Gastroesophageal sphincter (tissue), 4 donors: Measurements from ENCODE around the gene IL23R. TPM values are rescaled to one million over a fixed set of nuclear protein-coding genes. Genes with fewer than 3 reads are reported as not detected.
A peak's percentile ranks its signal among the peaks of the same experiment; 100 is the strongest.

Source experiments
- ATAC-seq: fragments of 150-250 bp; one replicate; pipeline ENCODE4 v1.9.1; 2016; ENCODE audit warnings: mild to moderate bottlenecking, moderate library complexity
- H3K27ac ChIP-seq, 4 donors: fragments of 200-600 bp; sonication (generic) in 3 of 4; 1 replicate in 3 of 4; 2 replicates in 1 of 4; pipeline ENCODE4 v1.5.1; 2016 to 2019
- H3K27me3 ChIP-seq: fragments of 200-600 bp; sonication (generic); one replicate; pipeline ENCODE4 v1.5.1; 2019
- H3K36me3 ChIP-seq, 2 donors: fragments of 200-600 bp; sonication (generic); one replicate each; pipeline ENCODE4 v1.5.1; 2019; ENCODE audit warnings: control low read depth in 1 of 2
- H3K4me1 ChIP-seq, 3 donors: fragments of 200-600 bp; sonication (generic); 1 replicate in 2 of 3; 2 replicates in 1 of 3; pipeline ENCODE4 v1.5.1; 2016 to 2019; ENCODE audit warnings: control low read depth in 2 of 3
- H3K4me3 ChIP-seq, 2 donors: fragments of 200-600 bp; sonication (generic); one replicate each; pipeline ENCODE4 v1.5.1; 2019; ENCODE audit warnings: mild to moderate bottlenecking in 1 of 2, moderate library complexity in 1 of 2
- H3K9me3 ChIP-seq, 3 donors: fragments of 200-600 bp; sonication (generic); one replicate each; pipeline ENCODE4 v1.5.1; 2017 to 2019; ENCODE audit warnings: control low read depth in 2 of 3
- EP300 ChIP-seq: sonication (generic); formaldehyde crosslinking; IDR thresholded peaks from one replicate; pipeline ENCODE4 v1.6.1; 2017; ENCODE audit warnings: antibody characterized with exemption, mild to moderate bottlenecking
- POLR2A ChIP-seq, 2 donors: fragments of 450-650 bp; IDR thresholded peaks; one replicate each; pipeline ENCODE4 v1.6.1; 2017; ENCODE audit warnings: antibody characterized with exemption in 2 of 2, mild to moderate bottlenecking in 2 of 2, moderate library complexity in 1 of 2
- POLR2AphosphoS5 ChIP-seq: sonication (generic); formaldehyde crosslinking; IDR thresholded peaks from one replicate; pipeline ENCODE4 v1.6.1; 2017; ENCODE audit warnings: antibody characterized with exemption
- WGBS, 2 donors: methylation state at CpG; one replicate each; pipeline ENCODE4 v1.1.5; 2018; ENCODE audit warnings: low coverage in 1 of 2; 5-methylcytosine and 5-hydroxymethylcytosine counted together
- small RNA-seq, 4 donors: library from RNA; depleted of rRNA; stranded (forward); fragments of <200 nt; gene quantifications; one replicate each; pipeline ENCODE3, GENCODE V24; 2016
- total RNA-seq, 4 donors: library from RNA; depleted of rRNA; stranded (reverse); fragments of >200 nt; gene quantifications; one replicate each; pipeline ENCODE4 v1.1.0, GENCODE V29; 2016
- TF ChIP-seq, protein P1 (sequence below), 4 experiments: fragments of 200-600 bp in 2 of 4; fragments of 450-650 bp in 2 of 4; sonication (generic) in 1 of 4; IDR thresholded peaks; one replicate each; pipeline ENCODE4 v1.5.1; 2017 to 2019; ENCODE audit warnings: antibody characterized with exemption in 4 of 4, mild to moderate bottlenecking in 2 of 4, moderate library complexity in 2 of 4

Gene IL23R
- total RNA-seq, 4 donors from 2014 or later = not detected

DNA sequence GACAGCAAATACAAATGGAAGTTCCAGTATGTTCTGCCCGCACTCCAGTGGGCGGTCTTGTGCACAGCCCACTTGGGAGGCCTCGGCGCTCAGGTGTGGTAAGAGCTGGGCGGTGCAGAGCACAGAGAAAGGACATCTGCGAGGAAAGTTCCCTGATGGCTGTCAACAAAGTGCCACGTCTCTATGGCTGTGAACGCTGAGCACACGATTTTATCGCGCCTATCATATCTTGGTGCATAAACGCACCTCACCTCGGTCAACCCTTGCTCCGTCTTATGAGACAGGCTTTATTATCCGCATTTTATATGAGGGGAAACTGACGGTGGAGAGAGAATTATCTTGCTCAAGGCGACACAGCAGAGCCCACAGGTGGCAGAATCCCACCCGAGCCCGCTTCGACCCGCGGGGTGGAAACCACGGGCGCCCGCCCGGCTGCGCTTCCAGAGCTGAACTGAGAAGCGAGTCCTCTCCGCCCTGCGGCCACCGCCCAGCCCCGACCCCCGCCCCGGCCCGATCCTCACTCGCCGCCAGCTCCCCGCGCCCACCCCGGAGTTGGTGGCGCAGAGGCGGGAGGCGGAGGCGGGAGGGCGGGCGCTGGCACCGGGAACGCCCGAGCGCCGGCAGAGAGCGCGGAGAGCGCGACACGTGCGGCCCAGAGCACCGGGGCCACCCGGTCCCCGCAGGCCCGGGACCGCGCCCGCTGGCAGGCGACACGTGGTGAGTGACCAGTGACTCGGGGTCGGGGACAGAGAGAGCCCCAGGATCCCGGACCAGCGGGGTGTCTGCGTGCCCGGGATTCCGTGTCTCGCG is 141.2 kb downstream of the IL23R start, which contains the start of gene IL12RB2:
IL12RB2 (plus strand) TSS at position 623 of the 810 bp plus-strand sequence. CDS start 12,496 bp downstream, outside the sequence.
- H3K27me3 ChIP-seq = peaks cover 27% of the 10 kb centered on the region
- no peaks in the 10 kb centered on the region for H3K9me3 ChIP-seq
- peak; percentile 39 for ATAC-seq
- no peak within 1 kb of the TSS for H3K27ac ChIP-seq
- peaks cover 0 to 15% (median 0%) of the 10 kb centered on the region in 3 donors for H3K4me1 ChIP-seq
- H3K4me3 ChIP-seq = peak within 1 kb of the TSS in 1 of 2 donors; percentile 52
- 13% methylated on average over 14 of the region's 75 CpGs; no CpG with 5 or more reads in 1 of the 2 donors for WGBS, 2 donors
- H3K36me3 ChIP-seq = no peaks in the 10 kb centered on the region
- TF ChIP-seq POLR2AphosphoS5 = no peak
- no peak for TF ChIP-seq POLR2A (IDR thresholded peaks at IDR 0.05)
- no peak for TF ChIP-seq EP300
- TF ChIP-seq, protein P1, sequence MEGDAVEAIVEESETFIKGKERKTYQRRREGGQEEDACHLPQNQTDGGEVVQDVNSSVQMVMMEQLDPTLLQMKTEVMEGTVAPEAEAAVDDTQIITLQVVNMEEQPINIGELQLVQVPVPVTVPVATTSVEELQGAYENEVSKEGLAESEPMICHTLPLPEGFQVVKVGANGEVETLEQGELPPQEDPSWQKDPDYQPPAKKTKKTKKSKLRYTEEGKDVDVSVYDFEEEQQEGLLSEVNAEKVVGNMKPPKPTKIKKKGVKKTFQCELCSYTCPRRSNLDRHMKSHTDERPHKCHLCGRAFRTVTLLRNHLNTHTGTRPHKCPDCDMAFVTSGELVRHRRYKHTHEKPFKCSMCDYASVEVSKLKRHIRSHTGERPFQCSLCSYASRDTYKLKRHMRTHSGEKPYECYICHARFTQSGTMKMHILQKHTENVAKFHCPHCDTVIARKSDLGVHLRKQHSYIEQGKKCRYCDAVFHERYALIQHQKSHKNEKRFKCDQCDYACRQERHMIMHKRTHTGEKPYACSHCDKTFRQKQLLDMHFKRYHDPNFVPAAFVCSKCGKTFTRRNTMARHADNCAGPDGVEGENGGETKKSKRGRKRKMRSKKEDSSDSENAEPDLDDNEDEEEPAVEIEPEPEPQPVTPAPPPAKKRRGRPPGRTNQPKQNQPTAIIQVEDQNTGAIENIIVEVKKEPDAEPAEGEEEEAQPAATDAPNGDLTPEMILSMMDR (IDR thresholded peaks at IDR 0.05) = no peak

DNA sequence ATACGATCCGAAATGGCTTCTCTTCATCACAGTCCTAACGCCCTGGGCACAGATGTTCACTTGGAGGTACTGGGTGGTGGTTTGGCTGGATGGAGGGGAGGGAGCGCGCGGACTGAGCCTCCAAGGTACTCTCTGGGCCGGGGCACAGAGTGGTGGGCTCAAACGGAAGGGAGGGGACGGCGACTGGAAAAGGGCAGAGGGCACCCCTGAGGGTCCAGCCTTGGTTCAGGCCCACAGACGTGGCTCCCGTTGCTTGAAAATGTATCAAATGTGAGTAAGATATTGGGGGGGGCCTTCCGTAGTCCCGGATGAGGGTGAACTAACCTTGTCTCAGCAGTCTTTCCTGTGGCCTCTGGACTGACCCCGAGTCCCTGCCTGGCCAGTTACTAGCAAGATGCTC is 141.9 kb downstream of the IL23R start:
- no peaks in the 10 kb centered on the region for H3K36me3 ChIP-seq
- H3K27ac ChIP-seq = no peak overlapping the region
- H3K4me1 ChIP-seq = peaks cover 0 to 15% (median 0%) of the 10 kb centered on the region in 3 donors
- TF ChIP-seq, protein P1 (IDR thresholded peaks at IDR 0.05) = no peak
- TF ChIP-seq POLR2A (IDR thresholded peaks at IDR 0.05) (no peak), EP300 (no peak), POLR2AphosphoS5 (no peak)
- H3K9me3 ChIP-seq = no peaks in the 10 kb centered on the region
- H3K4me3 ChIP-seq = peak overlapping the region in 1 of 2 donors; percentile 52
- 37% methylated on average over 14 of the region's 15 CpGs; no CpG with 5 or more reads in 1 of the 2 donors for WGBS, 2 donors
- no peak for ATAC-seq
- H3K27me3 ChIP-seq = peaks cover 27% of the 10 kb centered on the region

Small RNAs within 50 kb of the gene (small RNA-seq; reads per million reads assigned to genes)
- gene RNU4ATAC4P (0 reads per million in 4 donors), gene RNU6-586P (0 reads per million in 4 donors)

Other genes starting within 250 kb of the IL23R start
- 10 to 100 TPM in 1 of 4 donors, 1 to 10 TPM in 2, under 1 TPM in 1; 0.49 to 10.1 (median 4.7) TPM for gene DNAI4, start 241.6 kb upstream of the IL23R start, total RNA-seq
- 10 to 100 TPM; 53.2 to 65.6 (median 57.6) TPM for gene MIER1, start 241.5 kb upstream of the IL23R start, total RNA-seq
- gene SLC35D1, start 112.3 kb upstream of the IL23R start, total RNA-seq = 10 to 100 TPM in 1 of 4 donors, 1 to 10 TPM in 3; 7.7 to 13.4 (median 9.2) TPM
- gene C1orf141, start 31.5 kb upstream of the IL23R start, total RNA-seq = not detected
- gene IL12RB2, start 141.4 kb downstream of the IL23R start, total RNA-seq = 1 to 10 TPM in 2 of 4 donors, under 1 TPM in 1, not detected in 1; 0.50 to 2.8 (median 1.7) TPM